ENCODE data around the gene ANGEL1. TPM values are rescaled to one million over a fixed set of nuclear protein-coding genes. Genes with fewer than 3 reads are reported as not detected.

ANGEL1 gene
- total and polyA plus RNA-seq, 9 of the 15 experiments (the other 6 are each of a cell fraction or from before 2014, with no cell fraction given): 2.1 to 22.2 (median 7.3) TPM

DNA sequence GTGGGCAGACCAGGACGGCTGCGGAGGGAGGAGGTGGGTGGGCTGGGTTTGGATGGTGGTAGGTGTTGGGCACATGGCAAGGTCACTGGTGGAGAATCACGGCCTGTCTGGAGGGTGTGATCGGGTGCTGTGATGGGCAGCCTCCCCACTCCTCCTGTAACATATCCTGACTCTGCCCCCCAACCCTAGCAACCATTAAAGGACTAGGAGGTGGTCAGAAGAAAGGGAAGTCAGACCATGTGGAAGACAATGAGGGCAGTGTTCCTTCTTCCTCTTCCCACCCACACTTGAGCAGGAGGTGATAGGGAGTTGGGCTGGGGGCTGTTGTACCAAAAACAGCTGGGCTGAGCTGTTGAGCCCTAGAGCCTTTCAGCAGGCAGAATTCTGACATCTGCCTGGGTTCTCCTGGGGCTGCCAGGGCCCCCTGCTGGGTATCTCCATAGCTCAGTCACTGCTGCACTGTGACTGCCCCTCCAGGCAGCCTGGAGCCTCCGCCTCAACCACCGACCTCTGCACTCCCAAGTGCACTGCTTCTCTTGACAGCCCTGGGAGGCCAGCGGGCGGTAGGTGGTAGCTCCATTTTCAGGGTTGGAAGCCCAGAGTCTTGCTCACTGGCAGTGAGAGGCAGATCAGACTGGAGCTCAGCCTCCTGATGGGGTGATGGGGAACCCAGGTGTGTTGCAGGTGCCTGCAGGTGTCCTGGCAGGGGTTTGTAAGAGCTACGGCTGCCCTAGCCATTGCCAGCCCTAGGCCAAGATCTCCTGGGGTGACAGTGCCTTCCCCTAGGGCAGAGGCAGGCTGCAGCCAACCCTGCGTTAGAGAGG, 36.0 kb downstream of the ANGEL1 start:
- DNase-seq (ENCODE audit: extremely low read depth in 1 of 4, low spot score in 3 of 4) (peak; percentile 17 to 42 (median 28)), ATAC-seq (peak; percentile 36), FAIRE-seq (no peak)
- Histone ChIP-seq H3K4me1 (replicated peaks in 1 of 2; ENCODE audit: control insufficient read depth in 2 of 2, insufficient read depth in 2 of 2, low read length in 2 of 2) (peaks cover 31 to 54% of the 10 kb centered on the region in 2 experiments), H3K4me3 (no peak overlapping the region), H3K9me3 (replicated peaks; ENCODE audit: control insufficient read depth, insufficient read depth, low read depth, low read length) (no peaks in the 10 kb centered on the region), H3K4me2 (ENCODE audit: insufficient read depth, low read length) (no peak overlapping the region), H3K9ac (ENCODE audit: insufficient read depth in 1 of 2, low read depth in 2 of 2, low read length in 2 of 2) (peak overlapping the region in 1 of 2 experiments; percentile 45; a peak in 2 of 4 replicates), H3K27me3 (ENCODE audit: control insufficient read depth in 2 of 2, insufficient read depth in 2 of 2, low read length in 2 of 2) (no peaks in the 10 kb centered on the region), H3K36me3 (ENCODE audit: control insufficient read depth, insufficient read depth, low read length) (no peaks in the 10 kb centered on the region), H3K79me2 (ENCODE audit: control insufficient read depth, insufficient read depth, low read length) (no peaks in the 10 kb centered on the region), H3K9me1 (ENCODE audit: control insufficient read depth, insufficient read depth, low read length) (peaks cover 4% of the 10 kb centered on the region), H4K20me1 (replicated peaks; ENCODE audit: control insufficient read depth, insufficient read depth, low read length) (no peaks in the 10 kb centered on the region), H2AFZ (ENCODE audit: low read depth, low read length) (no peak overlapping the region), H3K27ac (ENCODE audit: extremely low read depth, low read depth, low read length) (no peak overlapping the region)
- BruUV-seq (replicated peaks): no TSS peak
- in situ Hi-C loops (cut with MboI): no loop called here
- ChIA-PET POLR2A (no interaction called here), CTCF (ENCODE audit: low intra/inter-chr PET ratio) (no interaction called here)
- 33% methylated on average over 7 of the region's 10 CpGs for WGBS (ENCODE audit: insufficient coverage, low coverage, missing lambda C conversion rate)
- intact Hi-C loops (cut with micrococcal nuclease): no loop called here
- TF ChIP-seq CTCF (IDR thresholded peaks at IDR 0.05 in 2 of 3, conservative IDR thresholded peaks at IDR 0.05 in 1 of 3; ENCODE audit: insufficient read depth in 2 of 3, low read depth in 1 of 3, low read length in 3 of 3) (peak in 2 of 3 experiments; percentile 43 to 59; a peak in 4 of 6 replicates), ZNF444 (CRISPR knock-in tag; IDR thresholded peaks at IDR 0.05) (no peak), ZNF589 (CRISPR knock-in tag; IDR thresholded peaks at IDR 0.05; ENCODE audit: low read depth) (no peak), BMI1 (IDR thresholded peaks at IDR 0.05; ENCODE audit: low read length) (no peak), ZBTB1 (CRISPR knock-in tag; IDR thresholded peaks at IDR 0.05; ENCODE audit: borderline replicate concordance, low read depth) (no peak)
- TF ChIP-seq, protein P1, sequence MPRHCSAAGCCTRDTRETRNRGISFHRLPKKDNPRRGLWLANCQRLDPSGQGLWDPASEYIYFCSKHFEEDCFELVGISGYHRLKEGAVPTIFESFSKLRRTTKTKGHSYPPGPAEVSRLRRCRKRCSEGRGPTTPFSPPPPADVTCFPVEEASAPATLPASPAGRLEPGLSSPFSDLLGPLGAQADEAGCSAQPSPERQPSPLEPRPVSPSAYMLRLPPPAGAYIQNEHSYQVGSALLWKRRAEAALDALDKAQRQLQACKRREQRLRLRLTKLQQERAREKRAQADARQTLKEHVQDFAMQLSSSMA (CRISPR knock-in tag; IDR thresholded peaks at IDR 0.05): no peak
- TF ChIP-seq, protein P2, sequence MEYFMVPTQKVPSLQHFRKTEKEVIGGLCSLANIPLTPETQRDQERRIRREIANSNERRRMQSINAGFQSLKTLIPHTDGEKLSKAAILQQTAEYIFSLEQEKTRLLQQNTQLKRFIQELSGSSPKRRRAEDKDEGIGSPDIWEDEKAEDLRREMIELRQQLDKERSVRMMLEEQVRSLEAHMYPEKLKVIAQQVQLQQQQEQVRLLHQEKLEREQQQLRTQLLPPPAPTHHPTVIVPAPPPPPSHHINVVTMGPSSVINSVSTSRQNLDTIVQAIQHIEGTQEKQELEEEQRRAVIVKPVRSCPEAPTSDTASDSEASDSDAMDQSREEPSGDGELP (CRISPR knock-in tag; IDR thresholded peaks at IDR 0.05; ENCODE audit: borderline replicate concordance): peak; percentile 31; the same call in 1 of the 2 replicates

Data from K562 (cell line).